K562 (cell line): ENCODE measurements around the gene CEP85L. TPM values are rescaled to one million over a fixed set of nuclear protein-coding genes. Genes with fewer than 3 reads are reported as not detected.

ENCODE experiments used
- ARID1B ChIP-seq: fragments of 450-650 bp; IDR thresholded peaks from 2 replicates; pipeline ENCODE4 v1.6.1; 2016; ENCODE audit warnings: antibody characterized with exemption, mild to moderate bottlenecking, inconsistent platforms
- ATF1 ChIP-seq, 2 experiments: fragments of 450-650 bp in 1 of 2; IDR thresholded peaks; 2 replicates each; pipeline ENCODE4 v1.6.1; 2016; ENCODE audit warnings: missing compliant biosample characterization in 1 of 2, missing genetic modification characterization in 1 of 2
- ATF3 ChIP-seq, 2 experiments: fragments of 450-650 bp in 1 of 2; sonication (generic) in 1 of 2; formaldehyde crosslinking in 1 of 2; IDR thresholded peaks in 1 of 2; conservative IDR thresholded peaks in 1 of 2; 2 replicates each; pipeline versions ENCODE4 v1.6.1 to v1.8.1; 2016 to 2023; ENCODE audit warnings: mild to moderate bottlenecking in 2 of 2, moderate library complexity in 2 of 2, inconsistent platforms in 1 of 2, missing genetic modification reagents in 1 of 2
- BDP1 ChIP-seq: IDR thresholded peaks from 3 replicates; pipeline ENCODE4 v1.6.1; 2011; ENCODE audit not compliant: insufficient read length, insufficient read depth
- ETV5 ChIP-seq: sonication (generic); formaldehyde crosslinking; IDR thresholded peaks from 2 replicates; pipeline ENCODE4 v1.4.0; 2020; ENCODE audit warnings: low read depth, mild to moderate bottlenecking, missing genetic modification reagents
- GTF2F1 ChIP-seq: IDR thresholded peaks from 2 replicates; pipeline ENCODE4 v1.6.1; 2011; ENCODE audit warnings: low read depth, low read length, improper control_type of control experiment
- HDAC8 ChIP-seq: fragments of 450-650 bp; IDR thresholded peaks from 2 replicates; pipeline ENCODE4 v1.6.1; 2016; ENCODE audit warnings: mild to moderate bottlenecking, missing genetic modification characterization, moderate library complexity, missing compliant biosample characterization
- ILF3 ChIP-seq: fragments of 450-650 bp; IDR thresholded peaks from 2 replicates; pipeline ENCODE4 v1.6.1; 2018; ENCODE audit warnings: antibody characterized with exemption, mild to moderate bottlenecking, moderate library complexity, borderline replicate concordance
- KLF16 ChIP-seq: IDR thresholded peaks from 2 replicates; pipeline ENCODE4 v1.6.1; 2016; ENCODE audit warnings: antibody characterized with exemption
- MAFG ChIP-seq: fragments of 450-650 bp; conservative IDR thresholded peaks from 2 replicates; pipeline ENCODE4 v1.6.1; 2016; ENCODE audit warnings: missing genetic modification characterization, missing compliant biosample characterization
- MED1 ChIP-seq: sonication (generic); formaldehyde crosslinking; IDR thresholded peaks from 2 replicates; pipeline ENCODE4 v1.8.1; 2023; ENCODE audit warnings: missing genetic modification reagents, borderline replicate concordance
- MGA ChIP-seq: fragments of 450-650 bp; IDR thresholded peaks from 2 replicates; pipeline ENCODE4 v1.6.1; 2016; ENCODE audit warnings: mild to moderate bottlenecking, moderate library complexity
- NFATC3 ChIP-seq: fragments of 450-650 bp; IDR thresholded peaks from 2 replicates; pipeline ENCODE4 v1.6.1; 2017; ENCODE audit warnings: mild to moderate bottlenecking
- NRF1 ChIP-seq, 2 experiments: fragments of 450-650 bp; IDR thresholded peaks in 1 of 2; conservative IDR thresholded peaks in 1 of 2; 2 replicates each; pipeline ENCODE4 v1.6.1; 2014; ENCODE audit warnings: mild to moderate bottlenecking in 2 of 2
- OTX1 ChIP-seq: fragments of 450-650 bp; formaldehyde crosslinking; IDR thresholded peaks from 2 replicates; pipeline ENCODE4 v1.4.0; 2022; ENCODE audit warnings: mild to moderate bottlenecking
- PHB ChIP-seq: fragments of 250-450 bp; sonication (Bioruptor Pico); IDR thresholded peaks from 2 replicates; pipeline ENCODE4 v1.5.0; 2021
- TEAD4 ChIP-seq, 2 experiments: sonication (generic) in 1 of 2; formaldehyde crosslinking in 1 of 2; IDR thresholded peaks; 2 replicates each; pipeline versions ENCODE4 v1.6.1 to v1.8.0; 2012 to 2022; ENCODE audit warnings: borderline replicate concordance in 1 of 2, inconsistent platforms in 1 of 2, low read length in 1 of 2, mild to moderate bottlenecking in 1 of 2, missing genetic modification reagents in 1 of 2
- polyA plus RNA-seq, 8 experiments: library from polyadenylated mRNA; depleted of rRNA in 4 of 8; stranded (reverse) in 5 of 8; unstranded in 3 of 8; fragments of >200 nt; fragmentation: Nextera tagmentation in 2 of 8; fragmentation: Illumina TruSeq in 1 of 8; extraction: Ambion mirVana in 2 of 8; extraction: Trizol in 1 of 8; gene quantifications; 2 replicates each; pipeline versions ENCODE4 v1.2.1 to v1.2.3, GENCODE V29; 2011 to 2014; ENCODE audit warnings: inconsistent platforms in 1 of 8, missing spikeins in 1 of 8
- total RNA-seq, 7 experiments: library from RNA; depleted of rRNA in 6 of 7; stranded (reverse); fragments of >200 nt in 6 of 7; fragmentation: Illumina TruSeq in 2 of 7; extraction: Trizol in 2 of 7; gene quantifications; 2 replicates each; pipeline versions ENCODE4 v1.2.1 to v1.2.3, GENCODE V29; 2011 to 2021; ENCODE audit warnings: low replicate concordance in 1 of 7

Gene CEP85L
- total and polyA plus RNA-seq, 9 of the 15 experiments (the other 6 are each of a cell fraction or from before 2014, with no cell fraction given) = 4.5 to 15.8 (median 8.3) TPM

DNA sequence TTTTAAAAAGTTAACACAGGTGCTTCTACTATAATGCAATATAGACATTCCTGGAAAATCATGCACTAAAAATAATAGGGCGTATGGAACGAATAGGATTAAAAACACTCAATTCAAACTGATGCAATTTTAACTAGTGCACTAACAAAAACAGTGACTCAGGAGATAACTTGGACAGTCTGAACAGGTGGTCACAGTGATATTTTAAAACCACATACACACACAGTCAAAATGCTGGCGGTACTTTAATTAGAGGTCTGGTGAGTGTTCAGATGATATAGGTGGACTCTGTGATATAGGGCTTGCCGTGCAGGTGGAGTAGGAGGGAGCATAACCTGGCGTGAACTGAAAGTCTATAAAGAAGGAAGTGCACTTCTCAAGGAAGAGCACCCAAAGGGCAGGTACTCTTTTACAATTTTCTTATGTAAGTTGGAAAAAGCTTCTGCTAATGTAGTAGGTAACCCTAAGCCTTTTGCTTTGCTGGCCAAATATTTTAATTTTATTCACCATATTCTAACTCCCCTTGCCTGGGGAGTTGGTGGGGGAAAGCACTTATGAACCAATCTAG lies 145.2 kb downstream of the CEP85L start (continued):
- TF ChIP-seq MGA (no peak; the same call in 1 of the 2 replicates), BDP1 (no peak), NFATC3 (no peak), GTF2F1 (no peak), ETV5 (CRISPR knock-in tag) (no peak), KLF16 (no peak), MED1 (CRISPR knock-in tag) (no peak), ARID1B (peak; percentile 84), PHB (CRISPR knock-in tag) (no peak), MAFG (tag) (peak; percentile 40), NRF1 (conservative IDR thresholded peaks at IDR 0.05 in 1 of 2, IDR thresholded peaks at IDR 0.05 in 1 of 2) (no peak), ATF3 (IDR thresholded peaks at IDR 0.05) (peak; percentile 63; the same call in 1 of the 2 replicates), ATF3 (CRISPR knock-in tag; conservative IDR thresholded peaks at IDR 0.05) (no peak), HDAC8 (no peak), ILF3 (no peak), ATF1 (CRISPR knock-in tag; IDR thresholded peaks at IDR 0.05) (no peak), ATF1 (tag; IDR thresholded peaks at IDR 0.05) (0 out of 2 replicates have a peak, but pooled peaks have one; percentile 8), TEAD4 (IDR thresholded peaks at IDR 0.05; ENCODE audit: low read length) (peak; percentile 81), TEAD4 (CRISPR knock-in tag; IDR thresholded peaks at IDR 0.05; ENCODE audit: borderline replicate concordance) (no peak), OTX1 (no peak)
